K562 (cell line): ENCODE measurements around the gene DELE1. TPM values are rescaled to one million over a fixed set of nuclear protein-coding genes. Genes with fewer than 3 reads are reported as not detected.

Experiments used
- GTF2E2 ChIP-seq: fragments of 200-800 bp; sonication (Bioruptor generic); IDR thresholded peaks from 2 replicates; pipeline ENCODE4 v1.6.1; 2016; ENCODE audit warnings: missing genetic modification characterization, missing compliant biosample characterization
- HDAC3 ChIP-seq: fragments of 450-650 bp; IDR thresholded peaks from 2 replicates; pipeline ENCODE4 v1.6.1; 2018; ENCODE audit warnings: borderline replicate concordance, mild to moderate bottlenecking, moderate library complexity; ENCODE audit not compliant: partially characterized antibody
- MTF1 ChIP-seq: fragments of 250-450 bp; sonication (Bioruptor Pico); IDR thresholded peaks from 2 replicates; pipeline ENCODE4 v1.9.0; 2021; ENCODE audit warnings: moderate library complexity, mild to moderate bottlenecking, inconsistent platforms, borderline replicate concordance
- POLR2AphosphoS2 ChIP-seq: IDR thresholded peaks from 2 replicates; pipeline ENCODE4 v1.6.1; 2012; ENCODE audit warnings: low read length, improper control_type of control experiment
- RFX7 ChIP-seq: fragments of 250-450 bp; sonication (Bioruptor Pico); IDR thresholded peaks from 2 replicates; pipeline ENCODE4 v1.5.1; 2021; ENCODE audit warnings: mild to moderate bottlenecking
- ZNF184 ChIP-seq: sonication (generic); formaldehyde crosslinking; IDR thresholded peaks from 2 replicates; pipeline ENCODE4 v1.5.0; 2020; ENCODE audit warnings: missing genetic modification reagents
- ZNF217 ChIP-seq: sonication (generic); formaldehyde crosslinking; IDR thresholded peaks from 2 replicates; pipeline ENCODE4 v1.8.0; 2022; ENCODE audit warnings: mild to moderate bottlenecking, missing genetic modification reagents
- ZNF507 ChIP-seq: conservative IDR thresholded peaks from 2 replicates; pipeline ENCODE4 v1.6.1; 2017; ENCODE audit warnings: missing genetic modification characterization, missing compliant biosample characterization
- ZNF584 ChIP-seq: fragments of 200-800 bp; sonication (Bioruptor generic); IDR thresholded peaks from 2 replicates; pipeline ENCODE4 v1.6.1; 2016; ENCODE audit warnings: low read depth, mild to moderate bottlenecking, missing genetic modification characterization, missing compliant biosample characterization
- ZNF644 ChIP-seq: fragments of 200-800 bp; sonication (Bioruptor generic); IDR thresholded peaks from 2 replicates; pipeline ENCODE4 v1.6.1; 2016; ENCODE audit warnings: low read depth, missing genetic modification characterization, missing compliant biosample characterization
- polyA plus RNA-seq, 8 experiments: library from polyadenylated mRNA; depleted of rRNA in 4 of 8; stranded (reverse) in 5 of 8; unstranded in 3 of 8; fragments of >200 nt; fragmentation: Nextera tagmentation in 2 of 8; fragmentation: Illumina TruSeq in 1 of 8; extraction: Ambion mirVana in 2 of 8; extraction: Trizol in 1 of 8; gene quantifications; 2 replicates each; pipeline versions ENCODE4 v1.2.1 to v1.2.3, GENCODE V29; 2011 to 2014; ENCODE audit warnings: inconsistent platforms in 1 of 8, missing spikeins in 1 of 8
- total RNA-seq, 7 experiments: library from RNA; depleted of rRNA in 6 of 7; stranded (reverse); fragments of >200 nt in 6 of 7; fragmentation: Illumina TruSeq in 2 of 7; extraction: Trizol in 2 of 7; gene quantifications; 2 replicates each; pipeline versions ENCODE4 v1.2.1 to v1.2.3, GENCODE V29; 2011 to 2021; ENCODE audit warnings: low replicate concordance in 1 of 7
- TF ChIP-seq, protein P1 (sequence below): sonication (generic); formaldehyde crosslinking; IDR thresholded peaks from 2 replicates; pipeline ENCODE4 v1.8.1; 2023; ENCODE audit warnings: missing genetic modification reagents, mild to moderate bottlenecking, borderline replicate concordance
- TF ChIP-seq, protein P2 (sequence below): fragments of 200-800 bp; sonication (Bioruptor generic); IDR thresholded peaks from 2 replicates; pipeline ENCODE4 v1.6.1; 2016; ENCODE audit warnings: missing genetic modification characterization, missing compliant biosample characterization
- TF ChIP-seq, protein P3 (sequence below), 2 experiments: fragments of 450-650 bp in 1 of 2; IDR thresholded peaks; 2 replicates each; pipeline ENCODE4 v1.6.1; 2011 to 2017; ENCODE audit warnings: low read depth in 2 of 2, antibody characterized with exemption in 1 of 2, borderline replicate concordance in 1 of 2, low read length in 1 of 2, mild to moderate bottlenecking in 1 of 2, mixed read lengths in 1 of 2; ENCODE audit not compliant: control insufficient read depth in 1 of 2

The DELE1 gene
- total and polyA plus RNA-seq, 9 of the 15 experiments (the other 6 are each of a cell fraction or from before 2014, with no cell fraction given): 16.6 to 74.4 (median 49.8) TPM

DNA sequence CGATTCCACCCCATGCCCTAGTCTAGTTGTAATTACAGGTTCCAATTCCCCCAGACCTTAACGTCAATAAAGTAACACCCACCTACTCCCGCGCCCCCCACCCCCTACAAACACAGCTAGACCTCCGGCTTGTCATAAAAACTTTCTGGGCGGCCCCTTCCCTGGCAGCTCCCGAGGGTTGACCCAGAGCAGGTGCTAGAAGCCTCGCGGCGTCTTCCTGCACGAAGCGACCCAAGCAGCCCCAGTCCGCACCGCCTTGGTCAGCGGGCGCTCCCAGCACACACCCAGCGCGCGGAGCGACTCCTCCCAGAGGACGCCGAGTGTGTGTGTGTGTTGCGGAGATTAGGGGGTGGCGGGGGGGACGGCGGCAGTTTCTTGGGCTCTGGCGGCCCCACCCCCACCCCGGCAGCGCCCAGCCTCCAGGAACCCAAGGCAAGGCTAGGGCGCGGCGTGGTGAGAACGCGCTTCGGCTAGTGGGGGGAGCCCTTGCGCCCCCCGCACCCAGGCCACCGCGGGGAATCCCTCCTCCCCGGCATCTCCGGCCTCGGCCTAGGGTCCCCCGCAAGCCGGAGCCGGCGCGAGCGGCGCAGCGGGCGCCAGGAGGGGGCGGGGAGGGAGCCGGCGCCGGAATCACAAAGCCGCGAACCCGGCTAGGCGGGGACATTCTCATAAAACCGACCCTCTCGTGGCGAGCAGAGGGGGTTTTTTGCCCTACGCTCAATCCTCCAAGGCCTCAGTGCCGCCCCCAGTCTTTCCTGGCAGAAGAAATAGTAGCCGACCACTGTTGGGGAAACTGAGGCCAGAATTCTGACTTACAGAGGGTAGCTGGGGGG lies 47.7 kb upstream of the DELE1 start (continued):
- TF ChIP-seq, protein P1, sequence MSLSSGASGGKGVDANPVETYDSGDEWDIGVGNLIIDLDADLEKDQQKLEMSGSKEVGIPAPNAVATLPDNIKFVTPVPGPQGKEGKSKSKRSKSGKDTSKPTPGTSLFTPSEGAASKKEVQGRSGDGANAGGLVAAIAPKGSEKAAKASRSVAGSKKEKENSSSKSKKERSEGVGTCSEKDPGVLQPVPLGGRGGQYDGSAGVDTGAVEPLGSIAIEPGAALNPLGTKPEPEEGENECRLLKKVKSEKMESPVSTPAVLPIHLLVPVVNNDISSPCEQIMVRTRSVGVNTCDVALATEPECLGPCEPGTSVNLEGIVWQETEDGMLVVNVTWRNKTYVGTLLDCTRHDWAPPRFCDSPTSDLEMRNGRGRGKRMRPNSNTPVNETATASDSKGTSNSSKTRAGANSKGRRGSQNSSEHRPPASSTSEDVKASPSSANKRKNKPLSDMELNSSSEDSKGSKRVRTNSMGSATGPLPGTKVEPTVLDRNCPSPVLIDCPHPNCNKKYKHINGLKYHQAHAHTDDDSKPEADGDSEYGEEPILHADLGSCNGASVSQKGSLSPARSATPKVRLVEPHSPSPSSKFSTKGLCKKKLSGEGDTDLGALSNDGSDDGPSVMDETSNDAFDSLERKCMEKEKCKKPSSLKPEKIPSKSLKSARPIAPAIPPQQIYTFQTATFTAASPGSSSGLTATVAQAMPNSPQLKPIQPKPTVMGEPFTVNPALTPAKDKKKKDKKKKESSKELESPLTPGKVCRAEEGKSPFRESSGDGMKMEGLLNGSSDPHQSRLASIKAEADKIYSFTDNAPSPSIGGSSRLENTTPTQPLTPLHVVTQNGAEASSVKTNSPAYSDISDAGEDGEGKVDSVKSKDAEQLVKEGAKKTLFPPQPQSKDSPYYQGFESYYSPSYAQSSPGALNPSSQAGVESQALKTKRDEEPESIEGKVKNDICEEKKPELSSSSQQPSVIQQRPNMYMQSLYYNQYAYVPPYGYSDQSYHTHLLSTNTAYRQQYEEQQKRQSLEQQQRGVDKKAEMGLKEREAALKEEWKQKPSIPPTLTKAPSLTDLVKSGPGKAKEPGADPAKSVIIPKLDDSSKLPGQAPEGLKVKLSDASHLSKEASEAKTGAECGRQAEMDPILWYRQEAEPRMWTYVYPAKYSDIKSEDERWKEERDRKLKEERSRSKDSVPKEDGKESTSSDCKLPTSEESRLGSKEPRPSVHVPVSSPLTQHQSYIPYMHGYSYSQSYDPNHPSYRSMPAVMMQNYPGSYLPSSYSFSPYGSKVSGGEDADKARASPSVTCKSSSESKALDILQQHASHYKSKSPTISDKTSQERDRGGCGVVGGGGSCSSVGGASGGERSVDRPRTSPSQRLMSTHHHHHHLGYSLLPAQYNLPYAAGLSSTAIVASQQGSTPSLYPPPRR: no peak
- no peak for TF ChIP-seq ZNF217
- no peak for TF ChIP-seq HDAC3
- TF ChIP-seq, protein P2, sequence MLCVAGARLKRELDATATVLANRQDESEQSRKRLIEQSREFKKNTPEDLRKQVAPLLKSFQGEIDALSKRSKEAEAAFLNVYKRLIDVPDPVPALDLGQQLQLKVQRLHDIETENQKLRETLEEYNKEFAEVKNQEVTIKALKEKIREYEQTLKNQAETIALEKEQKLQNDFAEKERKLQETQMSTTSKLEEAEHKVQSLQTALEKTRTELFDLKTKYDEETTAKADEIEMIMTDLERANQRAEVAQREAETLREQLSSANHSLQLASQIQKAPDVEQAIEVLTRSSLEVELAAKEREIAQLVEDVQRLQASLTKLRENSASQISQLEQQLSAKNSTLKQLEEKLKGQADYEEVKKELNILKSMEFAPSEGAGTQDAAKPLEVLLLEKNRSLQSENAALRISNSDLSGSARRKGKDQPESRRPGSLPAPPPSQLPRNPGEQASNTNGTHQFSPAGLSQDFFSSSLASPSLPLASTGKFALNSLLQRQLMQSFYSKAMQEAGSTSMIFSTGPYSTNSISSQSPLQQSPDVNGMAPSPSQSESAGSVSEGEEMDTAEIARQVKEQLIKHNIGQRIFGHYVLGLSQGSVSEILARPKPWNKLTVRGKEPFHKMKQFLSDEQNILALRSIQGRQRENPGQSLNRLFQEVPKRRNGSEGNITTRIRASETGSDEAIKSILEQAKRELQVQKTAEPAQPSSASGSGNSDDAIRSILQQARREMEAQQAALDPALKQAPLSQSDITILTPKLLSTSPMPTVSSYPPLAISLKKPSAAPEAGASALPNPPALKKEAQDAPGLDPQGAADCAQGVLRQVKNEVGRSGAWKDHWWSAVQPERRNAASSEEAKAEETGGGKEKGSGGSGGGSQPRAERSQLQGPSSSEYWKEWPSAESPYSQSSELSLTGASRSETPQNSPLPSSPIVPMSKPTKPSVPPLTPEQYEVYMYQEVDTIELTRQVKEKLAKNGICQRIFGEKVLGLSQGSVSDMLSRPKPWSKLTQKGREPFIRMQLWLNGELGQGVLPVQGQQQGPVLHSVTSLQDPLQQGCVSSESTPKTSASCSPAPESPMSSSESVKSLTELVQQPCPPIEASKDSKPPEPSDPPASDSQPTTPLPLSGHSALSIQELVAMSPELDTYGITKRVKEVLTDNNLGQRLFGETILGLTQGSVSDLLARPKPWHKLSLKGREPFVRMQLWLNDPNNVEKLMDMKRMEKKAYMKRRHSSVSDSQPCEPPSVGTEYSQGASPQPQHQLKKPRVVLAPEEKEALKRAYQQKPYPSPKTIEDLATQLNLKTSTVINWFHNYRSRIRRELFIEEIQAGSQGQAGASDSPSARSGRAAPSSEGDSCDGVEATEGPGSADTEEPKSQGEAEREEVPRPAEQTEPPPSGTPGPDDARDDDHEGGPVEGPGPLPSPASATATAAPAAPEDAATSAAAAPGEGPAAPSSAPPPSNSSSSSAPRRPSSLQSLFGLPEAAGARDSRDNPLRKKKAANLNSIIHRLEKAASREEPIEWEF: no peak
- no peak for TF ChIP-seq ZNF644
- no peak for TF ChIP-seq POLR2AphosphoS2
- TF ChIP-seq, protein P3, sequence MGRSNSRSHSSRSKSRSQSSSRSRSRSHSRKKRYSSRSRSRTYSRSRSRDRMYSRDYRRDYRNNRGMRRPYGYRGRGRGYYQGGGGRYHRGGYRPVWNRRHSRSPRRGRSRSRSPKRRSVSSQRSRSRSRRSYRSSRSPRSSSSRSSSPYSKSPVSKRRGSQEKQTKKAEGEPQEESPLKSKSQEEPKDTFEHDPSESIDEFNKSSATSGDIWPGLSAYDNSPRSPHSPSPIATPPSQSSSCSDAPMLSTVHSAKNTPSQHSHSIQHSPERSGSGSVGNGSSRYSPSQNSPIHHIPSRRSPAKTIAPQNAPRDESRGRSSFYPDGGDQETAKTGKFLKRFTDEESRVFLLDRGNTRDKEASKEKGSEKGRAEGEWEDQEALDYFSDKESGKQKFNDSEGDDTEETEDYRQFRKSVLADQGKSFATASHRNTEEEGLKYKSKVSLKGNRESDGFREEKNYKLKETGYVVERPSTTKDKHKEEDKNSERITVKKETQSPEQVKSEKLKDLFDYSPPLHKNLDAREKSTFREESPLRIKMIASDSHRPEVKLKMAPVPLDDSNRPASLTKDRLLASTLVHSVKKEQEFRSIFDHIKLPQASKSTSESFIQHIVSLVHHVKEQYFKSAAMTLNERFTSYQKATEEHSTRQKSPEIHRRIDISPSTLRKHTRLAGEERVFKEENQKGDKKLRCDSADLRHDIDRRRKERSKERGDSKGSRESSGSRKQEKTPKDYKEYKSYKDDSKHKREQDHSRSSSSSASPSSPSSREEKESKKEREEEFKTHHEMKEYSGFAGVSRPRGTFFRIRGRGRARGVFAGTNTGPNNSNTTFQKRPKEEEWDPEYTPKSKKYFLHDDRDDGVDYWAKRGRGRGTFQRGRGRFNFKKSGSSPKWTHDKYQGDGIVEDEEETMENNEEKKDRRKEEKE (IDR thresholded peaks at IDR 0.05; ENCODE audit: borderline replicate concordance in 1 of 2, control insufficient read depth in 1 of 2, low read depth in 2 of 2, low read length in 1 of 2): peak in 1 of 2 experiments; percentile 47; a peak in 1 of 4 replicates
- TF ChIP-seq ZNF184 (CRISPR knock-in tag): no peak
- no peak for TF ChIP-seq MTF1 (CRISPR knock-in tag)
- TF ChIP-seq GTF2E2 (tag): no peak
- TF ChIP-seq ZNF584: no peak
- TF ChIP-seq ZNF507 (tag): no peak
- no peak for TF ChIP-seq RFX7
